Measurements from ENCODE around the gene CENPX.

CENPX gene

GRCh38 chr17:81978524-81979298 lies 44.0 kb downstream of the CENPX start:
- ATAC-seq (no peak), DNase-seq (no peak)

- DNase-seq: peak; percentile 95
- peak; percentile 89 for ATAC-seq
Observed at GRCh38 chr17:81977211-81977808, 45.4 kb downstream of the CENPX start, which contains the start of gene ASPSCR1. TSS of gene ASPSCR1 (plus strand) at chr17:81977629. CDS start at chr17:81977647, 18 bp downstream.

GRCh38 chr17:81976332-81977210 lies 46.1 kb downstream of the CENPX start:
- DNase-seq: peak; percentile 60
- ATAC-seq: peak; percentile 8

- DNase-seq (no peak), ATAC-seq (no peak)
Observed at GRCh38 chr17:81973432-81973831, 49.2 kb downstream of the CENPX start.

GRCh38 chr17:81968850-81969812 lies 53.5 kb downstream of the CENPX start:
- no peak for ATAC-seq

More at GRCh38 chr17:81968850-81969812, 53.5 kb downstream of the CENPX start:
- no peak for DNase-seq
